SHP77 (cell line): ENCODE data around the gene WDR75.
"Not testable (repeated sequence)": the region's sequence is repeated elsewhere in the genome, so short reads cannot be mapped to it uniquely, and the experiment has no call there.

Experiments used
- DNase-seq, 2 experiments: peaks; one replicate each; lab custom pipeline; 2025; lab: John Stamatoyannopoulos, UW

The WDR75 gene

DNA sequence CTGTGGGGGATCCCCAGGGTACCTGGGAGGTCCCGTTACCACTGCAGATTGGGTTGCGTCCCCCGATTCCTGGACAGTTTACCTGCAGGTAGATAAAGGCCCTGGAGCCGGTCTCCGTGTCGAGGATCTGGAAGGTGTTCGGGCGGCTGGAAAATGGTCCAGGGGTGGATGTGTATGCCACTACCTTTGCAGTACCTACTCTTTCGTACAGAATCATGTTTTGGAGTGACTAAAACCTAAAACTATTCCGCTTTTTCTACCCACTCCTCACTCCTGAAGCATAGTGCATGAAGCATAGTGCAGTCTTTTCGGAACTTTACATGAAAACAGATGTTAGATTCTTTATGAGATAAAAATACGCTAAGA, 418 bp downstream of the WDR75 start:
- DNase-seq, result no peak

DNA sequence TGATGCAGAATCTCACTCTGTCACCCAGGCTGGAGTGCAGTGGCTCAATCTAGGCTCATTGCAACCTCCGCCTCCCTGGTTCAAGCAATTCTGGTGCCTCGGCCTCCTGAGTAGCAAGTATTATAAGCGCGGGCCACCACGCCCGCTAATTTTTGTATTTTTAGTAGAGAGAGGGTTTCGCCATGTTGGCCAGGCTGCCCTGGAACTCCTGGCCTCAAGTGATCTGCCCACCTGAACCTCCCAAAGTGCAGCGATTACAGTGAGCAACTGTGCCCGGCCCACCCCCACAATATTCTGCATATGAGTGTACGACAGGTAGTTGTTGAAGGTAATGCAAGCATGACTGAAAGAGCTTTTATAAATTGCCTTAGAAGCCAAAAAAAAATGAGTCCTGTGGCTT, 1.2 kb downstream of the WDR75 start:
- DNase-seq, result no peak

DNA sequence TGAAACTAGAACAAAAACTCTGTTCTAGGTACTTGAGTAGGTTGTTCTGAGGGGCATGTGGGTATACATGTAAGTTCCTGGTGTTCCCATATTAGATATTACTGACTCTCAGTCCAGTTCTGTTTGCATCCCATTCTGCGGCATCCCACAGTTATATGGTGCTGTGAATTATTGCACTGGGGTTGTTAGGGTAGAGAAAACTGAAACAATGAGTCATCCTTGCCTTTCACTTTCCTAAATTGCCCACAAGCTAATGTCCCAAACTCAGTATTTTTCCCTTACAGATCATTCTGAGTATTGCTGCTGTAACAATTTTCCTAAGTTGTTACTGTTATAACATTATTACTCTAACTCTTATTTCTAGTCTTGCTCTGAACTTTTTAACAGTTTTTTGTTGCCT, 3.0 kb downstream of the WDR75 start:
- no peak for DNase-seq

DNA sequence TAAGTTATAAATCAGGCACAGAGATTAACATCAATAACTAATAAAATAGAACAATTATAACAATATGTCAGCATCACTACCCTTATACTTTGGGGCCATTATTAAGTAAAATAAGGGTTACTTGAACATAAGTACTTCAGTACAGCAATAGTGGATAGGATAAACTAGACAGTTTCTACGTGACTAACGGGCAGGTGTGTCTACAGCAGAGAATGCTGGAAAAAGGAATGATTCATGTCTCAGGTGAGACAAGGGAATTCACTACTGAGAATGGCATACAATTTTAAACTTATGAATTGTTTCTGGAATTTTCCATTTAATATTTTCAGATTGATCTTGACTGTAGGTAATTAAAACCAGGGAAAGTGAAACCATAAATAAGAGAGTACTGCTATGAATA, 5.5 kb downstream of the WDR75 start:
- no peak for DNase-seq

DNA sequence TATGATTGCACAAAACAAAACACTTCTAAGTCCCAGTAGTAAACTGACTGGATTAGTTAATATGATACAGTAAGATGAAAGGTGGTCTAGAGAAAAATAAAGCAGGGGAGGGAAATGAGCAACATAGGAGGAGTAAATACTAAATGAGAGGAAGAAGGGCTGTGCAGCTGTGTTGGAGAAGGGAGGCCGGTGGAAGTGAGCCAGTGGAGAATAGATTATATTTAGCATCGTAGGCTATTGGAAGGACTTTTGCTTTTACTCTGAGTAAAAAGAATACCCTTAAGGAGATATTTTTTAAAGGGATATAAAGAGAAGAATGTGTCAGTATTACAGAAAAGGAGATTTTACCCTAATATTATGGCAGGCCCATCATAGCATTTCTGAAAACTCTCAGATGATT, 12.7 kb downstream of the WDR75 start:
- DNase-seq, result no peak

DNA sequence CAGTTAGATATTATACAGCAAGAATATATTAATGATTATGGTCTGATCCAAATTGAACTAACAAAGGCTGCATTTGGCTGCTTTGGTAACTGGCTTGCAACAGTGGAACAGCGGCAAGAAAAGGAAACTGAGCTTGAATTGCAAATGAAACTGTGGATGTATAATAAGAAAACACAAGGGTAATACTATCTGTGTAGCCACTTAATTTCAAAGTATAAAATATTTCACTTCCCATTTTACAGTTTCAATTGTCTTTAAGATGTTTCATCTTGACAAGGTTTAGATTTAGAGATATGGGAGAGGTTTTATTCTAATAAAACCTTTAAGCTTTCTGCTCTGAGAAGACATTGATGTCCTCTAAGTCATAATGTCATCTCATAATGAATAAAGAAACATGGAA, 23.8 kb downstream of the WDR75 start:
- DNase-seq, result no peak

DNA sequence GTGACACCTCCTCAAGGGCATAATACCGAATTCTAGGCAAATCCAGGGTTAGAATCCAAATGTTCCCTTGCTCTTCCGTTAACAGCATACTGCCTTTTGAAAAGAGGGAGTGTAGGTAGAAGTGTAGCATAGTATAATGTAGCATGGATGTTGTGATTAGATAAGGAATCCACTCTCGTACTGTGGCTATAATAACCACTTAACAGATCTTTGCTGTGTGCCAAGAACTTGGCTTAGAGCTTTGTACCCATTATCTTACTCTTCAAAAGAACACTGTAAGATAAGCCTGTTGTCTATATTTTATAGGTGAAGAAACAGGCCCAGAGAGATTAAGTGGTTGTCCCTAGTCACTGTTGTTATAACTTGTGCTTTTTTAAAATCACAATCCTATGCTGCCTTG, 24.2 kb downstream of the WDR75 start:
- no peak for DNase-seq

DNA sequence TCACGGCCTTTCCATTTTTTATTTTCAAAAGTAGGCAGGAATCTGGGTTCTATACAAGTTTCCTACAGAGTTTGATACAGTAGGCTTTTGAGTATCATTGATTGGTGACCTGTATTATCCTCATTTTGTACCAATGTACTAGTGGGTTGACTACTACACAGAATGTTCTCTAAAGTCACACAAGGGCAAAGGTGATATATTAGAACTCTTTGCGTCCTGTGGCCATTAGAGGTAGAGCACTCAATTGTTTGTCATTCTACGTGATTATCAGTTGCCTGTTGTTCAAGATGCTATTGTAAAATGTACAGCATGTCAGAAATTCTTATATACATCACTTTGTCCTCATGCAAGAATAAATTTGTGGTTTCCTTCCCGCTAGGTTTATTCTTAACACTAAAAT, 24.8 kb downstream of the WDR75 start:
- DNase-seq, result no peak

DNA sequence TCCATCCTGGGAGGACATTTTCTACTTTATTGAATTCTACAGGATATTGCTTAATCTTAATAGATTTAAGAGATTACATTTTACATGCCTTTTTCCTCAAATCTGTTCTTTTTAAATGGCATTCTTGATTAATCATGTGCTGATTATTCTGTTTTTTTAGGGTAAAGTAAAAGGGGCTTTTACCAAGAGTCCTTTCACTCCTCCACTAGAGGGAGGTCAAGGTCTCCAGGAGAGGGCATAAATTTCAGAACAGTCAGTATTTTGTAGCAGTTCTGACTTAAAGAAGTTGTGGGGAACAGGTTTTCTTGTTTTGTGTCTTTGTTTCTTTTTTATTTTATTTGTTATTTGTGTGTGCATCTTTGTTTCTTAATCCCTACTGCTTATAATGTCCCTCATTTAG, 25.4 kb downstream of the WDR75 start:
- peak; percentile 1 to 3 for DNase-seq

DNA sequence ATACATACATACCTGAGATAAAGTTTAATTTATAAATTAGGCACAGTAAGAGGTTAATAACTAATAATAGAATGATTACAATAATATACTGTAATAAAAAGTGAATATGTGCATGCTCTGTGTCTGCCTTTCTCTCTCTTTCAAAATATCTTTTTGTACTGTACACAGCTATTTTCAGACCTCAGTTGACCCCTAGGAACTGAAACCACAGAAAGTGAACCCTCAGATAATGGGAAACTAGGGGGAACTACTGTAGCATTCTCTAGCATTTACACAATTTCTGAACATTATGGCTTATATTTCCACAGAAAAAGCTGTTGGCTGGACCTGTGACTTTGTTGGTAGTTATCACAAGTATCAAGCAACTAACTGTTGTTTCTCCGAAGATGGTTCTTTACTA, 25.9 kb downstream of the WDR75 start:
- no peak for DNase-seq

DNA sequence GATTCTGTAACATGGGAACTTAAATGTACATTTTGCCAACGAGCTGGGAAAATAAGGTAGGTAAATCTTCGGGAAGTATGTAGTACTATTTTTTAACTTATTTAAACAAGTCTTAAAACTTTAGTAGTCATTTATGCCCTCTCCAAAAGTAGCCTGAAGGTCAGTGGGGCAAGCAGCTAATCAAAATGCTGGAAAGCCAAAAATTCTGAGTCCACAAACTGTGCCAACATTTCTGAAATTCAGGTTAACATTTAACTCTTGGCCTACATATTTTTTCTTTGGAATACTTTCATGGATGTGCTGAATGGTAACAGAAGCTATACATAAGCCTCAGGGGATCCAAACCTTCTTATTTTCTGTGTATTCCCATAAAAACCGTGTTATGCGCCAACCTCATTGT, 26.3 kb downstream of the WDR75 start:
- DNase-seq, result no peak

DNA sequence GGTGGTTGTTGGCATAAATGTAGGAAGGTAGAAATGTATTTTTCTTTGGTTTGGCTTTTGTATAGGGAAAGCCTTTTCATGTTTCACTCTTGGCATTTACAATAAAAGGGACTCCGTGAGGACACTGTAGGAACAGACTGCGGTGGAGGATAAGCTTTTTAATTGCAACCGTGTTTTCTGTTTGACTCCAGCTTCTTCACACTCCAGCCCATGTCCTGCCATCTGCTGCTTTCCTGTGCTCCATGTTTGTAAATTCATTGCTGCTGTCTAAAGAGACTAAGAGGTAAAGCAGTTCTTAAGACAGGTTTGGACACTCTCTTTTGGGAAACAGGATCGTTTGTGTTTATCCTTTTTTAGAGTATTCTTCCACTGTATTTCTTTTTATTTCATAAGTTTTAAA, 33.3 kb downstream of the WDR75 start:
- DNase-seq, result no peak

DNA sequence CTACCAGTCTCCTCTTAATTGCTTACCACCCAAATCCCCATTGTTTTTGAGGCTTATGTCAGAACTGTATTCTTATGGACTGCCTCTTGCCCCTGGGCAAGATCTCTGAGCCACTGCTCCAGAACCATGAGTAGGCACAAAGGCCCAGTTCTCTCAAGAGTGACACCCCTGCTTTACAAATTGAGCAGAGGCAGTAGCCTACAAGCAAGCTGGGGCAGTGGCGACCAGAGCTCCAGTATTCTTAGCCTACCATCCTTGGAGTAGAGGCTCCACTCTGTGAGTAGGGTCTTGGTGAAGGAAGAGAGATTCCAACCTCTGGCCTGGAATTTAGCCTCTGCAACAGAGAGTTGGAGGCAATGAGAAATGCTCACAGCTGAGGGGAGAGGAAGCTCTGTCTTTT, 36.5 kb downstream of the WDR75 start:
- DNase-seq, result no peak

DNA sequence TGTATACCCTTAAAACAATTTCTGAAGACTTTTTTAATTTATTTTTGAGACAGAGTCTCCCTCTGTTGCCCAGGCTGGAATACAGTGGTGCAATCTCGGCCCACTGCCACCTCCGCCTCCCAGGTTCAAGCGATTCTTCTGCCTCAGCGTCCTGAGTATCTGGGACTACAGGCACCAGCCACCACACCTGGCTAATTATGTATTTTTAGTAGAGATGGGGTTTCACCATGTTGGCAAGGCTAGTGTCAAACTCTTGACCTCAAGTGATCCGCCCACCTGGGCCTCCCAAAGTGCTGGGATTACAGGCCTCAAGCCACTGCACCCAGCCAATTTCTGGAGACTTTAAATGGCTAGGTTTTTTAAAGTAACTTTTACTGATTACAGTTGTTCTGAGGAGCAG, 37.0 kb downstream of the WDR75 start:
- not testable (repeated sequence) for DNase-seq

DNA sequence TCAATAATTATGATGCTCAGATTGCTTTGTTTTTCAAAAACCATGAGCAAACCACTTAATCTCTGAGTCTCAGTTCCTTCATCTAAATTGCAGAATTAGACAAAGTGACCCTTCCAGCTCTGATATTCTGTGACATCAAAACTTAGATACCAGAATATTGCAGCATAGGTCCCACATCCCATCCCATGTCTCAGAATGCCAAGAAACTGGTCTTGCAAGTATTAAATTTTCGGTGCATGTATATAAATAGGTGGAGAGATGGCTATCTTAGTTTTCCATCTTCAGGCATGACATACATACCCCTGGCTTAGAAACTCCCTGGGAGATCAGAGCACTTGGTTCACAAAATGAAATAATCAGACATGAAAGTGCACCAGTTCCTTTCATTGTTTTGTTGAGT, 39.8 kb downstream of the WDR75 start:
- no peak for DNase-seq

DNA sequence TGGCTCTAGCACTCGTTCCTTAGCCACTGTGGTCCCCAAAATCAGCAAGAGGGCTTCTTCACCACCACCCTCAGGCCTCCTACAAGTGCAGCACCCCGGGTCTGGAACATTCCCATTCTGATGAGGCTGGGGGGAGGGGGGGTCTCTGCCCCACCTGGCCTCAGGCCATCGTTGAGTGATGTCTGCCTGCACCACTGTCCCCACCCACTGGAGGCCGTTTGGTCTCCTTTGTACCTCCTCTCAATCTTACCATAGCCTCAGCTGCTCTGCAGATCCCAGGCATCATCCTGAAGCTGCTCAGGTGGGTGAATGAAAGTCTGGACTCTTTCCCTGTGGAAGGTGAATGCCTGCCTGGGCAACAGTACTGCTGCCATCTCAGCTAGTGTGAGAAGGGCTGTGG, 42.3 kb downstream of the WDR75 start:
- DNase-seq, result no peak

DNA sequence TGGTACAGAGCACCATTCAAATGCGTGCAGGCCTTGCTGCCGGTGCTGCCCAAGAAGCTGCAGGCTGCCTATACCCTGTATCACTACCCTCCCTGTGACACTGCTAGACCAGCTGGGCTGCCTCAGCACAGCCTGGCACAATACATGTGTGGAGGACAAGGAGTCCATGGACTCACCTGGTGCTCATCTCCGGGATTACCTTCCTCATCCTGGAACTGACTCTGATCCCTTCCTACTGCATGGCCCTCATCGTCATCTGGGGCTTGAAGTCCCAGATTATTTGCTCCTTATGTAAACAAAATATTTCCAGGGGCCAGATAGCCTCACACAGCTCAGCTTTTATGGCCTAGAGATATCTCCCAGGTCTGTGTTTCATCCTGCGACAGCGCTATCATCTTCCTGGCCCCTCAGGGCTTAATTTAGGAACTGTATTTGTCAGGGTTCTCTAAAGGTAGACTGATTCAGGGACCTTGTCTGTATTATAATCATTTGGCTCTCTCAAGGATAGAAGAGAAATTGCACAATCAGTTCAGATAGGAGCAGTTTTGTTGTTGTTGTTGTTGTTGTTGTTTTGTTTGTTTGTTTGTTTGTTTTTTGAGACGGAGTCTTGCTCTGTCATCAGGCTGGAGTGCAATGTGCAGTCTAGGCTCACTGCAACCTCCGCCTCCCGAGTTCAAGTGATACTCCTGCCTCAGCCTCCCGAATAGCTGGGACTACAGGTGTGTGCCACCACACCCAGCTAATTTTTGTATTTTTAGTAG, 42.9 kb downstream of the WDR75 start:
- DNase-seq, result no peak

DNA sequence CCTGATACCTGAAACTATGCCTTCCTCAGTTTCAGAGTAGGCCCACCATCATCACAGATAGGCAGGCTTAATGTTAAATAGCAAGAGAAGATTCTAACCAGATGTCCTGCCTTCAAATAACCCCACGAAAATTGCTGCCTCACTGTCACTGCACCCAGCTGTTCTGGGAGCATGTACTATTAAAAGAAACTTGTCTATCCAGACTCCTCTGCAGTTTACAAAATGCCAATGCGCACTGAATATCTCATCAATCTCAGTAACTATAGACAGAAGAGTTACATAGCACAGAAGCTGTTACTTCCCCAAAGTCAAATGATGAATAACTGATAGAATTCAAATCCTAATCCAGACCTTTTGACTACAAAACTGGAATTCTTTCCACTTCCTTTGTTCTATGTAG, 43.9 kb downstream of the WDR75 start:
- DNase-seq, result no peak

DNA sequence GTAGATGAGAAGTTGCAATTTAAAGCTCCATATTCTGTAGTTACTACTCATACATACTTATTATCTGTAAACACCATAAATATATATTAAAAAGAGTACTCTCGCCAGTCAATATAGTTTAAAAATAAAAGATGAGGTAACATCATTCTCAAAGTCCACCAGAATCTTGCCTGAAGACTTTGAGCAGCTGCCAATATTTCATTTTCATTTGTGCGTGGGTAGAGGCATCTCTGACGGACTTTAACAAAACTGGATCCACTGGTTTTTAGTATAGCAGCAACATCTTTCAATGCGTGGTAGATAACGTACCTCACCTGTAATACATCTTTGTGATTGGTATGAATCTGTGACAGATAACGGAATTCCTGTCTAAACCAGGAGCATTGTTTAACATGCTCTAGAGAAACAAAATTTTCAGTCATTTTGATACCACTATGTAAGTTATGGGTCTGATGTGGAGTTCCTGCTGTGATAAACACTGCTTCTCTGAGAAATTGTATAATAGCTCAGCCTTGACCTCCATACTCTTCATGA, 45.0 kb downstream of the WDR75 start:
- DNase-seq, result no peak

DNA sequence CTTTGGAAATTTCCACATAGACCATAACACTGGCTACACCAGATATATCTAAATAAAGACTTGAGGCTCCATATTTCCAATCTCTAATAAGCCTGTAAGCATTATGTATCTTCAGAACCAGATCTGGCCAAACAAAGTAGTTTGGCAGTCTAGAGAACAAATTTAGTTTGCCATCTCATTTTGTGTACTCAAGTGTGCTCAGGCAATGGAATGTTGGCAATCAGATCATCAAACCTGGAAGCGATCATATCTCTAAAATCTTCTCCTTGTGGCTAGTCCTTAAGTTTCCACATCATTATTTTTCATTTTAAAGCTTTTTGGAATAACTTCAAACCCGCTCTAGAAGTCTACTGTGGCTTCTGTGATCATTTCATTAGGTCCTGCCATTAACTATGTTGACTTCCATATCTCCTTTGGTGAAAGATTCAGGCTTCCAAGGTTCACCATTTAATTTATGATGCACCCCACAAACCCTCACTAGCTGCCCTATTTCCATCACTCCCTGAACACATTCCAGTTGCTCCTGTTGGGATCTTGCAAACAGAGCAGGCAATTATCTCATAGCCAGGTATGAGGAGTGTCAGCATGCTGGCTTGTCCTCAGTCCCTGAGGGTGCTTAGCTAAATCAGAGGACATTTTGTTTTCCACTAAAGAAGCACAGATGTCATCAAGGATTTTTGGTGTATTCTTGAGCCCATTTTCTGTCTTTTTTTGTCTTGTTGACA, 46.2 kb downstream of the WDR75 start:
- DNase-seq, result no peak

DNA sequence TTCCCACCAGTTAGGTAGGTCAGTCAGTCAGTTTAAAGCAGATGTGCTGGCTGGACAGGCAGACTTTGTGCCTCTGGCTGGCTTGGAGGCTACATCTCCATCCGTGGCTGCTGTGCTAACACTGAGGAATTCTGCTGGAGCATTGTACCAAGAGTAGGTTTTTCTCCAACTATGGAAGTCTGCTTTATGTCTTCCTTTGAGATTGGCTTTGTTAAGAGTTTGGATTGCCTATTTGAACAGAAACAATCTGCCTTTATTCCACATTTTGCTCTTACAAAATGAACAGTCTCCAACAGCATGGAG, 46.7 kb downstream of the WDR75 start:
- DNase-seq, result no peak

DNA sequence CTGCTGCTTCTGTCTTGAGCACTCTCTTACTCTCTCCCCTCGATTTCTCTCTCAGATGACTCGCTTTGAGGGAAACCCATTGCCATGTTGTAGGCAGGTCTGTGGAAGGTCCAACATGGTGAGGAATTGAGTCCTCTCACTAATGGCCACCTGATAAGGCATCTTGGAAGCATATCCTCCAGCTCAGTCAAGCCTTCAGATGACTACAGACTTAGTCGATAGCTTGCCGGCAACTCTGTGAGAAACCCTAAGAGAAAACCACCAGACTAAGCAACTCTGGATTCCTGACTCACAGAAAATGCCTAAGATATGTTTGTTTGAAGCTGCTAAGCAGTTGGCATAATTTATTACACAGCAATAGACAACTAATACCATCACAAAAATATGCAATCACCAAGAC, 51.2 kb downstream of the WDR75 start:
- DNase-seq, result no peak

DNA sequence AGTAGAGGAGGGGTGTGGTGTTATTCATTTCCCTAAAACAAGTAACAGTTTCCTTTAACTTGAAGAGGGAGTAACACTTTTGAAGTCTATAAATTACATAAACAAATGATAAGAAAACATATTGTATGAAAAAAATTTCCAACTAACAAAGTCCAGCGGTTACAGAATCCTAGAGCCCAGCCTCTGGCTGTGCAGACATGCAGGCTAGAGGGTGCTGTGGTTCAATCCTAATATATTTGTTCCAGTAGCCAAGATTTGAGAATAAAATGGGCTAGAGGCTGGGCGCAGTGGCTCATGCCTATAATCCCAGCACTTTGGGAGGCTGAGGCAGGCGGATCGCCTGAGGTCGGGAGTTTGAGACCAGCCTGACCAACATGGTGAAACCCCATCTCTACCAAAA, 56.9 kb downstream of the WDR75 start:
- DNase-seq, result no peak

DNA sequence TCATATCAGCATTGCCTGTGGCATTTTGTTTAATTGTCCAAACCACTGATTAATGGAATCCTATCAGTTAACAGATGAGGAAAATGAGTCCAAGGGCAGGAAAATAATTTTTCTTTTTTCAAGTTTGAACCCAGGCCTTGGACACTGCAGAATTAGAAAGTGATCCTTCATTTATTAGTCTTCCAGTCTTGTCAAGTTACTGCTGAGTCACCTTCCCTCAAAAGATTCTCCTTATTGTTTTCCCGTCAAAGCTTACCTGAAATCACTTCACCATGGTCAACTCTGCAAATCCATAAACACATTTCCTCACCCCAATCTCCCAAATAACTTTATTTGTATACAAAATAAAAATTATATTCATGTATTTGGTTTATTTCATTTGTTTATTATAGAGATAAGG, 57.9 kb downstream of the WDR75 start:
- DNase-seq, result no peak
